K562 (cell line): Measurements from ENCODE around the gene TTC16. TPM values are rescaled to one million over a fixed set of nuclear protein-coding genes. Genes with fewer than 3 reads are reported as not detected.

ENCODE experiments used
- ATAC-seq: fragments of 200-7000 bp; cut with Tn5 transposase; 3 replicates; pipeline ENCODE4 v1.9.1; 2020; ENCODE audit warnings: moderate library complexity
- BruUV-seq: library from RNA; stranded (reverse); fragments of 400-500 nt; replicated peaks from 2 replicates; lab custom pipeline; 2021; lab: Mats Ljungman, UMichigan
- CTCF ChIA-PET: fragments of 300-600 bp; formaldehyde crosslinking; extraction: SDS; loops from one replicate; lab custom pipeline; 2021; ENCODE audit warnings: low intra/inter-chr PET ratio; lab: Yijun Ruan, JAX
- POLR2A ChIA-PET: fragments of 300-600, 350-650 bp; sonication (Branson Sonifier 250); formaldehyde crosslinking; extraction: SDS; loops from one replicate; lab custom pipeline; 2021; ENCODE audit warnings: antibody characterized with exemption, inconsistent platforms; lab: Yijun Ruan, JAX
- DNase-seq, 4 experiments: peaks; one replicate each; pipeline versions ENCODE4 v3.0.0 to v3.0.0-alpha.2; 2011 to 2018; ENCODE audit warnings: low spot score in 3 of 4, mixed read lengths in 3 of 4; ENCODE audit errors: extremely low read depth in 1 of 4
- FAIRE-seq: peaks from 2 replicates; lab custom pipeline; 2011; peaks lifted over from hg19 to GRCh38; lab: Jason Lieb, UNC
- H2AFZ ChIP-seq: 2 replicates; pipeline ENCODE4 v1.6.0; 2011; ENCODE audit warnings: low read depth, low read length, control low read depth, inconsistent platforms
- H3K27ac ChIP-seq: fragments of 200-600 bp; 3 replicates; pipeline ENCODE4 v1.8.0; 2011; ENCODE audit warnings: low read depth, mild to moderate bottlenecking, control low read depth, inconsistent platforms, low read length, moderate library complexity, mixed read lengths; ENCODE audit errors: extremely low read depth
- H3K27me3 ChIP-seq, 2 experiments: fragments of 300-600 bp in 1 of 2; 2 replicates in 1 of 2; 3 replicates in 1 of 2; pipeline versions ENCODE4 v1.6.0 to v1.8.0; 2011; ENCODE audit warnings: inconsistent platforms in 2 of 2, low read length in 2 of 2, mild to moderate bottlenecking in 1 of 2, mixed read lengths in 1 of 2, moderate library complexity in 1 of 2; ENCODE audit not compliant: control insufficient read depth in 2 of 2, insufficient read depth in 2 of 2
- H3K36me3 ChIP-seq: fragments of 300-600 bp; 3 replicates; pipeline ENCODE4 v1.8.0; 2011; ENCODE audit warnings: mild to moderate bottlenecking, low read length, inconsistent platforms; ENCODE audit not compliant: control insufficient read depth, insufficient read depth
- H3K4me1 ChIP-seq, 2 experiments: fragments of 200-600 bp in 1 of 2; replicated peaks in 1 of 2; 2 replicates in 1 of 2; 3 replicates in 1 of 2; pipeline versions ENCODE4 v1.5.1 to v1.8.0; 2011; ENCODE audit warnings: inconsistent platforms in 2 of 2, low read length in 2 of 2, mild to moderate bottlenecking in 1 of 2, mixed read lengths in 1 of 2, moderate library complexity in 1 of 2; ENCODE audit not compliant: control insufficient read depth in 2 of 2, insufficient read depth in 2 of 2
- H3K4me2 ChIP-seq: 2 replicates; pipeline ENCODE4 v1.6.1; 2011; ENCODE audit warnings: low read length, control low read depth, inconsistent platforms, mixed read lengths; ENCODE audit not compliant: insufficient read depth
- H3K4me3 ChIP-seq: fragments of 200-600 bp; sonication (generic), shearing (Covaris generic); 2 replicates; pipeline ENCODE4 v1.5.1; 2016; ENCODE audit warnings: control low read depth, inconsistent platforms
- H3K79me2 ChIP-seq: fragments of 200-600 bp; 3 replicates; pipeline ENCODE4 v1.8.0; 2011; ENCODE audit warnings: low read length, inconsistent platforms; ENCODE audit not compliant: control insufficient read depth, insufficient read depth
- H3K9ac ChIP-seq, 2 experiments: 2 replicates each; pipeline versions ENCODE4 v1.6.0 to v1.6.1; 2011; ENCODE audit warnings: low read depth in 2 of 2, low read length in 2 of 2, control low read depth in 1 of 2, inconsistent platforms in 1 of 2, mild to moderate bottlenecking in 1 of 2, mixed read lengths in 1 of 2; ENCODE audit not compliant: insufficient read depth in 1 of 2
- H3K9me1 ChIP-seq: one replicate; pipeline ENCODE4 v1.6.0; 2011; ENCODE audit warnings: inconsistent platforms, mild to moderate bottlenecking, low read length, moderate library complexity; ENCODE audit not compliant: control insufficient read depth, insufficient read depth
- H3K9me3 ChIP-seq: replicated peaks from 2 replicates; pipeline ENCODE4 v1.5.1; 2011; ENCODE audit warnings: low read depth, low read length, inconsistent platforms; ENCODE audit not compliant: control insufficient read depth, insufficient read depth
- H4K20me1 ChIP-seq: replicated peaks from 2 replicates; pipeline ENCODE4 v1.6.1; 2011; ENCODE audit warnings: low read length, inconsistent platforms, mixed read lengths; ENCODE audit not compliant: control insufficient read depth, insufficient read depth
- C11orf30 ChIP-seq: fragments of 450-650 bp; IDR thresholded peaks from 2 replicates; pipeline ENCODE4 v1.6.1; 2016; ENCODE audit warnings: low read depth, mild to moderate bottlenecking
- HDAC1 ChIP-seq, 2 experiments: fragments of 450-650 bp; IDR thresholded peaks; 2 replicates each; pipeline ENCODE4 v1.6.1; 2016 to 2017; ENCODE audit warnings: inconsistent platforms in 1 of 2, mild to moderate bottlenecking in 1 of 2, moderate library complexity in 1 of 2
- HMBOX1 ChIP-seq: sonication (generic); IDR thresholded peaks from 2 replicates; pipeline ENCODE4 v1.6.1; 2016
- MGA ChIP-seq: fragments of 450-650 bp; IDR thresholded peaks from 2 replicates; pipeline ENCODE4 v1.6.1; 2016; ENCODE audit warnings: mild to moderate bottlenecking, moderate library complexity
- RFX5 ChIP-seq: IDR thresholded peaks from 2 replicates; pipeline ENCODE4 v1.6.1; 2011; ENCODE audit warnings: low read depth, mild to moderate bottlenecking, improper control_type of control experiment, low read length
- ZFP91 ChIP-seq: sonication (generic); formaldehyde crosslinking; IDR thresholded peaks from 2 replicates; pipeline ENCODE4 v1.8.0; 2022; ENCODE audit warnings: mild to moderate bottlenecking, missing genetic modification reagents
- whole genome bisulfite sequencing: fragments of 100-300 bp; shearing (Covaris generic); methylation state at CpG from one replicate; pipeline ENCODE4 v1.1.6; 2016; ENCODE audit warnings: low coverage, mixed read lengths; ENCODE audit not compliant: insufficient coverage; ENCODE audit errors: missing lambda C conversion rate; 5-methylcytosine and 5-hydroxymethylcytosine counted together
- in situ Hi-C: fragments of 300-500 bp; cut with MboI; formaldehyde crosslinking; loops from 4 replicates; pipeline ENCODE4 v1.15.0; 2018; ENCODE audit warnings: inconsistent platforms, mixed read lengths
- intact Hi-C: fragments of 100-400 bp; cut with micrococcal nuclease; formaldehyde crosslinking; loops from 2 replicates; pipeline ENCODE4 v1.14.2; 2022
- polyA plus RNA-seq, 8 experiments: library from polyadenylated mRNA; depleted of rRNA in 4 of 8; stranded (reverse) in 5 of 8; unstranded in 3 of 8; fragments of >200 nt; fragmentation: Nextera tagmentation in 2 of 8; fragmentation: Illumina TruSeq in 1 of 8; extraction: Ambion mirVana in 2 of 8; extraction: Trizol in 1 of 8; gene quantifications; 2 replicates each; pipeline versions ENCODE4 v1.2.1 to v1.2.3, GENCODE V29; 2011 to 2014; ENCODE audit warnings: inconsistent platforms in 1 of 8, missing spikeins in 1 of 8
- total RNA-seq, 7 experiments: library from RNA; depleted of rRNA in 6 of 7; stranded (reverse); fragments of >200 nt in 6 of 7; fragmentation: Illumina TruSeq in 2 of 7; extraction: Trizol in 2 of 7; gene quantifications; 2 replicates each; pipeline versions ENCODE4 v1.2.1 to v1.2.3, GENCODE V29; 2011 to 2021; ENCODE audit warnings: low replicate concordance in 1 of 7

TTC16 gene
- total and polyA plus RNA-seq, 9 of the 15 experiments (the other 6 are each of a cell fraction or from before 2014, with no cell fraction given), result 0.11 TPM; not detected in 8

- no TSS peak for BruUV-seq
- Histone ChIP-seq H3K4me1 (peaks cover 15 to 52% of the 10 kb centered on the region in 2 experiments), H3K9me3 (no peaks in the 10 kb centered on the region), H3K36me3 (no peaks in the 10 kb centered on the region), H3K9ac (no peak overlapping the region), H3K79me2 (no peaks in the 10 kb centered on the region), H3K4me2 (no peak overlapping the region), H2AFZ (no peak overlapping the region), H3K27ac (no peak overlapping the region), H3K9me1 (no peaks in the 10 kb centered on the region), H3K27me3 (no peaks in the 10 kb centered on the region; a peak in 1 of 5 replicates), H3K4me3 (no peak overlapping the region), H4K20me1 (no peaks in the 10 kb centered on the region; the same call in 1 of the 2 replicates)
- DNase-seq, result no peak
- in situ Hi-C loops, result loop anchor here (5.0 to 10.0 kb wide), 5 partner anchors 43 to 237 kb away; partner anchors contain the start of gene ST6GALNAC4
- POLR2A ChIA-PET, result interaction anchor here (0.5 to 0.7 kb wide), 2 partner anchors 55 to 139 kb away, joined by 3 to 4 read pairs; no protein-coding TSS in a partner anchor
- no peak for FAIRE-seq
- no peak for ATAC-seq
- CTCF ChIA-PET, result interaction anchor here (0.6 kb wide), 1 partner anchor 255 kb away, joined by 3 read pairs; no protein-coding TSS in a partner anchor
- intact Hi-C loops, result loop anchor here (10.0 kb wide), 1 partner anchor 295 kb away; no protein-coding TSS in a partner anchor
- WGBS, result 70% methylated on average over 15 of the region's 19 CpGs
- TF ChIP-seq HDAC1 (IDR thresholded peaks at IDR 0.05) (no peak), MGA (no peak), HMBOX1 (no peak), C11orf30 (no peak), RFX5 (no peak), ZFP91 (CRISPR knock-in tag) (no peak)
Measured at GRCh38 chr9:127739614-127740330, 23.9 kb downstream of the TTC16 start.
